SU-DHL-6 (cell line): ENCODE data around the gene LY6G5B.

Experiments used
- H2AFZ ChIP-seq: fragments of 200-600 bp; sonication (generic); 2 replicates; pipeline ENCODE4 v1.6.1; 2014; ENCODE audit warnings: low read depth, mild to moderate bottlenecking, moderate library complexity, mixed read lengths, antibody characterized with exemption, low read length; ENCODE audit not compliant: severe bottlenecking
- H3F3A ChIP-seq: fragments of 200-600 bp; shearing (Covaris generic); 2 replicates; pipeline ENCODE4 v1.6.0; 2016; ENCODE audit warnings: antibody characterized with exemption, mild to moderate bottlenecking; ENCODE audit not compliant: insufficient read depth
- H3K27ac ChIP-seq: fragments of 200-600 bp; sonication (generic); 2 replicates; pipeline ENCODE4 v1.5.1; 2016; ENCODE audit warnings: low read depth, mild to moderate bottlenecking, low read length, moderate library complexity, mixed read lengths
- H3K27me3 ChIP-seq: fragments of 200-600 bp; sonication (generic), shearing (Covaris generic); 2 replicates; pipeline ENCODE4 v1.6.0; 2014; ENCODE audit warnings: mild to moderate bottlenecking, low read length
- H3K36me3 ChIP-seq: fragments of 200-600 bp; sonication (generic); 2 replicates; pipeline ENCODE4 v1.6.1; 2014; ENCODE audit warnings: mild to moderate bottlenecking, low read length, mixed read lengths
- H3K4me2 ChIP-seq: fragments of 300-600, 200-600 bp; shearing (Covaris generic), sonication (generic); 2 replicates; pipeline ENCODE4 v1.6.0; 2014; ENCODE audit warnings: low read length, low read depth, mild to moderate bottlenecking; ENCODE audit not compliant: poor library complexity, severe bottlenecking
- H3K4me3 ChIP-seq: fragments of 200-600 bp; sonication (generic); 2 replicates; pipeline ENCODE4 v1.5.1; 2014; ENCODE audit warnings: antibody characterized with exemption, low read length, mild to moderate bottlenecking, mixed read lengths; ENCODE audit not compliant: insufficient read depth, poor library complexity, severe bottlenecking
- H3K79me2 ChIP-seq: fragments of 200-600 bp; sonication (generic); 2 replicates; pipeline ENCODE4 v1.6.1; 2014; ENCODE audit warnings: mild to moderate bottlenecking, low read length, moderate library complexity; ENCODE audit not compliant: insufficient read depth
- H3K9ac ChIP-seq: fragments of 200-600 bp; sonication (generic); 2 replicates; pipeline ENCODE4 v1.7.0; 2014; ENCODE audit warnings: mild to moderate bottlenecking, low read length
- H3K9me2 ChIP-seq: fragments of 200-600 bp; sonication (generic); replicated peaks from 2 replicates; pipeline ENCODE4 v1.6.1; 2014; ENCODE audit warnings: low read length; ENCODE audit not compliant: insufficient read depth
- H3K9me3 ChIP-seq: fragments of 200-600 bp; sonication (generic); 2 replicates; pipeline ENCODE4 v1.6.1; 2014; ENCODE audit warnings: low read length, mixed read lengths; ENCODE audit not compliant: insufficient read depth
- H4K20me1 ChIP-seq: fragments of 200-600 bp; sonication (generic); 2 replicates; pipeline ENCODE4 v1.6.1; 2014; ENCODE audit warnings: low read depth, mild to moderate bottlenecking, antibody characterized with exemption, low read length, moderate library complexity, mixed read lengths
- EZH2phosphoT487 ChIP-seq: fragments of 200-600 bp; sonication (generic), shearing (Covaris generic); conservative IDR thresholded peaks from 2 replicates; pipeline ENCODE4 v1.6.1; 2018; ENCODE audit warnings: mild to moderate bottlenecking, antibody characterized with exemption, low read length, moderate library complexity, mixed read lengths
- TF ChIP-seq, protein P1 (sequence below): fragments of 200-600 bp; sonication (generic); IDR thresholded peaks from one replicate; pipeline ENCODE4 v1.5.1; 2017; ENCODE audit warnings: antibody characterized with exemption, mild to moderate bottlenecking, low read length, moderate library complexity; ENCODE audit not compliant: insufficient read depth, poor library complexity, severe bottlenecking

Gene LY6G5B

DNA sequence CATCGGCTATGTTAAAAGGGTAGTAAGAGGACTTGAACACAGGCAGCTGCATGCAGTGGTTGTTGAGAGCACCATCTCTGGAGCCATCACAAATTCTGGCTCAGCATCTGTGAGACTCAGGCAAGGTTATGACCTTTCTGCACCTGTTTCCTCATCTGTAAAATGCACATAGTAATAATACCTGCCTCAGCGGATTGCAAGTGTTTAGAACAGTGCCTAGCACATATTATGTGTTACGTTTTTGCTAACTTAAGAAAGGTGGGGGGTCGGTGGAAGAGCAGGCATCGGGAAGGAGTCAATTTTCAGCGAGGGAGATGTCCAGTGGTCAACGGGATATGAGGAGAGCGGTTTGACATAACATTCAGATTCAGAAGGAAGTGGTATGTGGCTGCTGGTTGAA is 8.2 kb downstream of the LY6G5B start:
- no peak overlapping the region for H3K9ac ChIP-seq
- TF ChIP-seq EZH2phosphoT487 = no peak
- TF ChIP-seq, protein P1, sequence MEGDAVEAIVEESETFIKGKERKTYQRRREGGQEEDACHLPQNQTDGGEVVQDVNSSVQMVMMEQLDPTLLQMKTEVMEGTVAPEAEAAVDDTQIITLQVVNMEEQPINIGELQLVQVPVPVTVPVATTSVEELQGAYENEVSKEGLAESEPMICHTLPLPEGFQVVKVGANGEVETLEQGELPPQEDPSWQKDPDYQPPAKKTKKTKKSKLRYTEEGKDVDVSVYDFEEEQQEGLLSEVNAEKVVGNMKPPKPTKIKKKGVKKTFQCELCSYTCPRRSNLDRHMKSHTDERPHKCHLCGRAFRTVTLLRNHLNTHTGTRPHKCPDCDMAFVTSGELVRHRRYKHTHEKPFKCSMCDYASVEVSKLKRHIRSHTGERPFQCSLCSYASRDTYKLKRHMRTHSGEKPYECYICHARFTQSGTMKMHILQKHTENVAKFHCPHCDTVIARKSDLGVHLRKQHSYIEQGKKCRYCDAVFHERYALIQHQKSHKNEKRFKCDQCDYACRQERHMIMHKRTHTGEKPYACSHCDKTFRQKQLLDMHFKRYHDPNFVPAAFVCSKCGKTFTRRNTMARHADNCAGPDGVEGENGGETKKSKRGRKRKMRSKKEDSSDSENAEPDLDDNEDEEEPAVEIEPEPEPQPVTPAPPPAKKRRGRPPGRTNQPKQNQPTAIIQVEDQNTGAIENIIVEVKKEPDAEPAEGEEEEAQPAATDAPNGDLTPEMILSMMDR = no peak
- H3F3A ChIP-seq = peaks cover 14% of the 10 kb centered on the region; the same call in 1 of the 2 replicates
- H3K27ac ChIP-seq = no peak overlapping the region
- H3K27me3 ChIP-seq = no peaks in the 10 kb centered on the region
- H4K20me1 ChIP-seq = no peaks in the 10 kb centered on the region
- no peak overlapping the region for H2AFZ ChIP-seq
- no peak overlapping the region for H3K4me2 ChIP-seq
- no peaks in the 10 kb centered on the region for H3K9me3 ChIP-seq
- no peaks in the 10 kb centered on the region for H3K36me3 ChIP-seq
- H3K9me2 ChIP-seq = no peaks in the 10 kb centered on the region
- no peaks in the 10 kb centered on the region for H3K79me2 ChIP-seq
- no peak overlapping the region for H3K4me3 ChIP-seq

DNA sequence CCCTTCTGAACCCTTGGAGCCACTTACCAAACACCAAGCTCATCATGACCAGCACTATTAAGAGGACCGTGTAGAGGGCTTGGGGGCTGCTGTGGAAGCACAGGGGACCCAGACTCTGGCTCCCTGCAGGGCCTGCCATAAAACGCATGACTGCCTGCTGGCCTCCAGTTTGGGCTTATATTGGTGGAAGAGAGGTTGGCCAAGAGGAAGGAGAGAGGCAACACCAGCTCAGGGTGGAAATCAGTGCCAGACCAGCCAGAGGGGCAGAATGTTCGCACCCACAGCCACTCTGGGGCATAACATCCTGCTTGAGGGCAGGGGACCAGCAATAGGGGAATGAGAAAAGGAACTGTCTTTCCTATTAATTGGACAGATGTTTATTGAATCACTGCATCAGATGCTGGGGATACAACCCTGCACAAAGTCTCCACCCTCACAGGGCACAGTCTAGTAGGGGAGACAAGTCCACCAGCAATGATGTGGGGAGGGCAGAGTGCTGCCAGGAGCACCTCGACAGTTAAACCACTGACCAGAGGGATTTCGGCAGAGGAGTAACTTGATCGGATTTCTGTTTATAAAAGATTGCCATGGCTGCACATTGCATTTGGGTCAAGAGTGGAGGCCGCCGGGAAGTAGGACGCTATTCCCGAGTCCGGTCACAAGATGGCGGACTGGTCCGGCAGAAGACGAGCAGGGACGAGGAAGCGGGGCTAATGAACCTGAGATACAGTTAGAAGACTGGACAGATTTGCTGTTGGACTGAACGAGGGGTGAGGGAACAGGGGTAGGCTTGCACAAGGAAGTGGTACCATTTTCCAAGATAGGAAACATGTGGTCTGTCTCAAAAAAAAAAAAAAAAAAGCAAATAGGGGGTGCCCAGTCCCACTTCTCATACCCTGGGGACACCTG is 10.7 kb downstream of the LY6G5B start, which contains the start of gene LY6G5C:
LY6G5C (minus strand) TSS at position 842 of the 909 bp plus-strand sequence; CDS start at position 148, 694 bp downstream.
- Histone ChIP-seq H3K4me2 (peak within 1 kb of the TSS; percentile 30), H4K20me1 (no peaks in the 10 kb centered on the region), H3K27me3 (no peaks in the 10 kb centered on the region), H3K9me2 (no peaks in the 10 kb centered on the region), H3K9ac (peak within 1 kb of the TSS; percentile 9; the same call in 1 of the 2 replicates), H3K4me3 (no peak within 1 kb of the TSS), H3K36me3 (no peaks in the 10 kb centered on the region), H2AFZ (peak within 1 kb of the TSS; percentile 23), H3K27ac (no peak within 1 kb of the TSS), H3K9me3 (no peaks in the 10 kb centered on the region), H3K79me2 (no peaks in the 10 kb centered on the region), H3F3A (peaks cover 5% of the 10 kb centered on the region; the same call in 1 of the 2 replicates)
- TF ChIP-seq EZH2phosphoT487 = no peak
- TF ChIP-seq, protein P1 = peak; percentile 28

DNA sequence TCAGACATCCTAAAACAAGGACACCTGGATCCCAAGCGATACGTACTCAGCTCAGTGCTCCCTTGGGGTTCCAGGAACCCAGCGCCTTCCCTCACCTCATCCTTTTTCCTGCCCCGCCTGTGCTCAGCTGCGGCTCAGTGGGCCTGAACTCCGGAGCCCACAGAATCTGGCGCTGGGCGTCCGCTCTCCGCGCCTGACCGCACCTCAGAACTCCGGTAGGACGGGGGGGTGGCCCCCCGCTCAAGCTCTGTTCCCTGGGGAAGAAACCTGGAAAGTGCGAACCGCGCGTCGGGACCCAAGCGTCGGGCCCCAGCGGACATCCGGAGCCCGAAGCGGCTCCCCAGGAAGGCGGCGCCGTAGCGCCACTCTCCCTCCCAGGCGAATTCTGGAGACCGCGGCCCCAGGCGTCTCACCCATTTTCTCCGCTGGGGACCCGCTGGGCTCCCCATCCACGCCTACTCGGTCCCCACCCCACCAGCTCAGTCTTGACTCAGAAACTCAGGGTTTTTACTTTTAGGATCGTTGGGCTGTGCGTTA is 11.4 kb downstream of the LY6G5B start:
- H3K9ac ChIP-seq = peak overlapping the region; percentile 9; the same call in 1 of the 2 replicates
- H3K9me2 ChIP-seq = no peaks in the 10 kb centered on the region
- no peaks in the 10 kb centered on the region for H3K79me2 ChIP-seq
- H4K20me1 ChIP-seq = no peaks in the 10 kb centered on the region
- no peaks in the 10 kb centered on the region for H3K36me3 ChIP-seq
- no peaks in the 10 kb centered on the region for H3K27me3 ChIP-seq
- H3K27ac ChIP-seq = no peak overlapping the region
- no peaks in the 10 kb centered on the region for H3K9me3 ChIP-seq
- TF ChIP-seq, protein P1 = no peak
- no peak for TF ChIP-seq EZH2phosphoT487
- peak overlapping the region; percentile 30 for H3K4me2 ChIP-seq
- no peaks in the 10 kb centered on the region; the same call in 1 of the 2 replicates for H3F3A ChIP-seq
- no peak overlapping the region for H3K4me3 ChIP-seq
- H2AFZ ChIP-seq = peak overlapping the region; percentile 23
